ENCODE measurements around the gene CRHBP.

CRHBP gene

DNA sequence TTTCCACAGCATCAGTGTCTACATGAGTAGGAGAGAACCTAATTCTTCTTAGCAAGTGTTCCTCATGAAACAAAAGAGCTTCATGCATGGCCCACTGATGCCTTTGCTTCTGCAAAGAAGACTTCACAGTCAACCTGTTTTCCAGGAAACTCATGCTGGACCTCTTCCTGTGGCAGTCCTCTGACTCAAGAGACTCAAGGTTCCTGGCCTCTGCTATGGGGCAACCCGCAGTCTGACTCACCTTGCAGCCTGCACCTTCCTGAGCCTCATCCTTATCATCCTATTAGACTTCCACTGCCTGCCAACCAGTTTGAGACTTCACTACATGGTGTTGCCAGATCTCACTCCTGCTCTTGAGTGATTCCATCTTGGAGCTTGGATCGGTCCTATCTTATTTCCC is 59.8 kb downstream of the CRHBP start:
- Histone ChIP-seq H3K9me3 (no peaks in the 10 kb centered on the region), H3K27me3 (no peaks in the 10 kb centered on the region), H3K4me1 (no peaks in the 10 kb centered on the region), H3K9ac (no peak overlapping the region), H3K4me2 (no peak overlapping the region), H3K36me3 (no peaks in the 10 kb centered on the region), H3K27ac (no peak overlapping the region), H3K4me3 (no peak overlapping the region), H4K20me1 (no peaks in the 10 kb centered on the region)
- TF ChIP-seq Cebpa-rat (IDR thresholded peaks at IDR 0.05), result no peak

DNA sequence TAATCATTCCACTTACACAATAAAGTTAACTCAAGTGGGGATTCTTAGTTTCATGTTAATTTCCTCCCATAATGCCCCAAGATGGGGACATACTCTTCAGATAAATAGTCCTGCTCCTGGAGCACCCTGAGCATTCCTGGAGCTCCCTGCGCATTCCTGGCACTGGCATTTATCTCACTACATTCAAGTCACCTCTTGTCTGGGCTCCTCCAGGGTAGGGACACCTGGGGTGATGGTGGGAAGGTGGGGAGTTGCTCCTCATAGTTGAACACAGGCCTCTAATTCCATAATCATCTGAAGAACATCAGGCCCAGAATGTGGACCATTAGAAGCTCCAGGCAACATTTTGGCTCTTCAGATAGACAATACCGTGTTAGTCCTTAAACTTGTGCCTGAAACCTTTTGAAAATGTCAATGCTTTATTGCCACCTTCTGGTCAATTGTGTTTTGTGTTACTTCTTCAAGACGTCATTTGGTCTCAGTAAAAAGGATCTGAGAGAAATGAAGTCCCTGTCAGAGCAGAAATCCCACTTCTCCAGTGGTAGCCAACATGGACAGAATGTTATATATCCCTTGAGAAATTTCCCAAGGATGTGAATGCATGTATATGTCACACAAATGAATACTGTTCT is 63.2 kb downstream of the CRHBP start:
- Histone ChIP-seq H3K4me1 (no peaks in the 10 kb centered on the region), H3K9me3 (no peaks in the 10 kb centered on the region), H3K36me3 (no peaks in the 10 kb centered on the region), H3K9ac (no peak overlapping the region), H3K27ac (no peak overlapping the region), H3K4me2 (no peak overlapping the region), H3K4me3 (no peak overlapping the region), H3K27me3 (no peaks in the 10 kb centered on the region), H4K20me1 (no peaks in the 10 kb centered on the region)
- no peak for TF ChIP-seq Cebpa-rat (IDR thresholded peaks at IDR 0.05)

DNA sequence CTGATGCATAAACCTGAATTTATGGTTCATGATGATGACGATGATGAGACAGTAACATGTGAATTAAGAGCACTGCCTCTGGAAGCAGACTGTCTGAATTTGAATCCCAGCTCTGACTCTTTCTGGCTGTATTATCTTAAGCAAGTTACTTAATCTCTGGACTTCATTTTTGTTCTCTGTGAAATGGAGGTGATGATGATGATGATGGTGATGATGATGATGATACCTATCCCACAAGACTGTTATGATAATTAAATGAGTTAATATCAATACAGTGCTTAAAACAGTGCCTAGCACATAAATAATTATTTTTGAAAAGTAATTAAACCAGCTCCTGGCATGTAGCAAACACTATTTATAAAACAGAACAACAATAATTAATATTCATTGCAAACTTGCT is 64.1 kb downstream of the CRHBP start:
- Histone ChIP-seq H3K27me3 (no peaks in the 10 kb centered on the region), H4K20me1 (no peaks in the 10 kb centered on the region), H3K36me3 (no peaks in the 10 kb centered on the region), H3K9ac (no peak overlapping the region), H3K4me1 (no peaks in the 10 kb centered on the region), H3K4me3 (no peak overlapping the region), H3K4me2 (no peak overlapping the region), H3K9me3 (no peaks in the 10 kb centered on the region), H3K27ac (no peak overlapping the region)
- TF ChIP-seq Cebpa-rat (IDR thresholded peaks at IDR 0.05), result no peak

DNA sequence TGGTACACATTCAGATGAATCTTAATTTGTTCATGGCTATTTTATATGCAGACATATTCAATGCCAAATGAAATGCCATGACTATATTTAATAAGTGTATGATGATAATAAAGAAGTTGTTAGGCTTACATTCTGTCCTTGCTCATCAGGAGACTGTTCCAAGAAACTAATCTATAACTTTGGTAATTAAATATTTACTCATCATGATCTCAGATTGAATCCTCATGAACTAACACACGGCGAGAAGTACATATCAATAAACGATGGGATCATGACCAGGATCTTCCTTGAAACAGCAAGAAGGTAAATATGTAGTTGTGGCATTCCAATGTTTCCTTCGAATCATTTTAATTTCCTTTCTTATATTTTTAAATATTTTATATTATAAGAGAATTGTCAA is 64.8 kb downstream of the CRHBP start:
- no peak overlapping the region for H3K4me2 ChIP-seq
- TF ChIP-seq Cebpa-rat (IDR thresholded peaks at IDR 0.05), result no peak

More for the DNA sequence above, 64.8 kb downstream of the CRHBP start:
- Histone ChIP-seq H3K4me3 (no peak overlapping the region), H3K36me3 (no peaks in the 10 kb centered on the region), H3K27ac (no peak overlapping the region), H3K9ac (no peak overlapping the region), H3K9me3 (no peaks in the 10 kb centered on the region), H3K27me3 (no peaks in the 10 kb centered on the region), H3K4me1 (no peaks in the 10 kb centered on the region), H4K20me1 (no peaks in the 10 kb centered on the region)

Data from BLaER1 (cell line).